CD4-positive, alpha-beta T cell (primary cell): ENCODE measurements around the gene GGTA1. TPM values are rescaled to one million over a fixed set of nuclear protein-coding genes. Genes with fewer than 3 reads are reported as not detected.

Experiments used
- ATAC-seq: fragments of 200-7000 bp; cut with Tn5 transposase; one replicate; pipeline ENCODE4 v1.10.0; 2022; ENCODE audit warnings: mild to moderate bottlenecking; ENCODE audit not compliant: poor library complexity
- CTCF ChIA-PET: fragments of 350-600 bp; sonication (Branson Sonifier 250); formaldehyde crosslinking; loops from one replicate; lab custom pipeline; 2021; ENCODE audit warnings: antibody characterized with exemption, inconsistent platforms; lab: Charles Lee
- POLR2A ChIA-PET: fragments of 350-600 bp; sonication (Branson Sonifier 250); formaldehyde crosslinking; loops from one replicate; lab custom pipeline; 2021; ENCODE audit warnings: antibody characterized with exemption, inconsistent platforms; lab: Charles Lee
- DNase-seq, 14 experiments: peaks; one replicate each; pipeline ENCODE4 v3.0.0-alpha.2; 2013 to 2020; ENCODE audit warnings: mixed read lengths in 2 of 14
- H3K27ac ChIP-seq, 2 donors: one replicate each; pipeline versions ENCODE4 v1.5.1 to v1.7.0; 2013; ENCODE audit warnings: low read length in 2 of 2, low read depth in 1 of 2, mild to moderate bottlenecking in 1 of 2
- H3K27me3 ChIP-seq, 2 experiments: 1 replicate in 1 of 2; 2 replicates in 1 of 2; pipeline versions ENCODE4 v1.6.1 to v1.7.0; 2013; ENCODE audit warnings: low read length in 2 of 2, control low read depth in 1 of 2, mild to moderate bottlenecking in 1 of 2, moderate library complexity in 1 of 2; ENCODE audit not compliant: insufficient read depth in 2 of 2, control insufficient read depth in 1 of 2
- H3K36me3 ChIP-seq: one replicate; pipeline ENCODE4 v1.6.1; 2013; ENCODE audit warnings: low read length, control low read depth; ENCODE audit not compliant: insufficient read depth
- H3K4me1 ChIP-seq: one replicate; pipeline ENCODE4 v1.6.1; 2013; ENCODE audit warnings: low read length, control low read depth; ENCODE audit not compliant: insufficient read depth
- H3K4me3 ChIP-seq: one replicate; pipeline ENCODE4 v1.5.1; 2013; ENCODE audit warnings: mild to moderate bottlenecking, low read length, moderate library complexity
- H3K9me3 ChIP-seq, 2 experiments: 1 replicate in 1 of 2; 2 replicates in 1 of 2; pipeline versions ENCODE4 v1.6.1 to v1.7.0; 2013; ENCODE audit warnings: low read length in 2 of 2, mild to moderate bottlenecking in 2 of 2, control low read depth in 1 of 2, moderate library complexity in 1 of 2; ENCODE audit not compliant: control insufficient read depth in 1 of 2, insufficient read depth in 1 of 2
- H3K27ac Mint-ChIP-seq: one replicate; pipeline ENCODE4 v1.8.0; 2020; ENCODE audit warnings: mixed read lengths
- H3K27me3 Mint-ChIP-seq: one replicate; pipeline ENCODE4 v1.8.0; 2021; ENCODE audit warnings: mixed read lengths
- H3K36me3 Mint-ChIP-seq: one replicate; pipeline ENCODE4 v1.8.0; 2021; ENCODE audit warnings: low read depth, mixed read lengths
- H3K4me1 Mint-ChIP-seq: one replicate; pipeline ENCODE4 v1.8.0; 2021; ENCODE audit warnings: low read depth, mixed read lengths
- H3K4me3 Mint-ChIP-seq: one replicate; pipeline ENCODE4 v1.8.0; 2020; ENCODE audit warnings: mild to moderate bottlenecking, mixed read lengths
- H3K9me3 Mint-ChIP-seq: one replicate; pipeline ENCODE4 v1.8.0; 2020; ENCODE audit warnings: mixed read lengths
- intact Hi-C, 2 experiments: fragments of 100-400 bp; cut with DNase I in 1 of 2; cut with micrococcal nuclease in 1 of 2; formaldehyde crosslinking; loops; one replicate each; pipeline versions ENCODE4 v1.15.1 to v1.9.0; 2023 to 2025; cut with DNase I, micrococcal nuclease
- polyA plus RNA-seq, 2 donors: library from polyadenylated mRNA; unstranded; fragments of 120-200 nt; gene quantifications; one replicate each; pipeline ENCODE4 v1.2.1, GENCODE V29; 2013
- total RNA-seq, 174 experiments: library from RNA in 2 of 174; stranded (reverse) in 2 of 174; gene quantifications; one replicate each; pipeline ENCODE4 v1.2.3 and lab custom pipeline; 2021 to 2026
- TF ChIP-seq, protein P1 (sequence below): fragments of 200-600 bp; IDR thresholded peaks from one replicate; pipeline ENCODE4 v1.8.0; 2022; ENCODE audit warnings: antibody characterized with exemption, mild to moderate bottlenecking

Gene GGTA1
- not detected for total RNA-seq
- polyA plus RNA-seq (2013, experiment 1 of 2), result 2.2 TPM
- polyA plus RNA-seq (2013, experiment 2 of 2), result 3.2 TPM
- 0 to 2.1 (median 0.08) reads per million in 172 experiments for total RNA-seq (lab: John Stamatoyannopoulos, UW)

DNA sequence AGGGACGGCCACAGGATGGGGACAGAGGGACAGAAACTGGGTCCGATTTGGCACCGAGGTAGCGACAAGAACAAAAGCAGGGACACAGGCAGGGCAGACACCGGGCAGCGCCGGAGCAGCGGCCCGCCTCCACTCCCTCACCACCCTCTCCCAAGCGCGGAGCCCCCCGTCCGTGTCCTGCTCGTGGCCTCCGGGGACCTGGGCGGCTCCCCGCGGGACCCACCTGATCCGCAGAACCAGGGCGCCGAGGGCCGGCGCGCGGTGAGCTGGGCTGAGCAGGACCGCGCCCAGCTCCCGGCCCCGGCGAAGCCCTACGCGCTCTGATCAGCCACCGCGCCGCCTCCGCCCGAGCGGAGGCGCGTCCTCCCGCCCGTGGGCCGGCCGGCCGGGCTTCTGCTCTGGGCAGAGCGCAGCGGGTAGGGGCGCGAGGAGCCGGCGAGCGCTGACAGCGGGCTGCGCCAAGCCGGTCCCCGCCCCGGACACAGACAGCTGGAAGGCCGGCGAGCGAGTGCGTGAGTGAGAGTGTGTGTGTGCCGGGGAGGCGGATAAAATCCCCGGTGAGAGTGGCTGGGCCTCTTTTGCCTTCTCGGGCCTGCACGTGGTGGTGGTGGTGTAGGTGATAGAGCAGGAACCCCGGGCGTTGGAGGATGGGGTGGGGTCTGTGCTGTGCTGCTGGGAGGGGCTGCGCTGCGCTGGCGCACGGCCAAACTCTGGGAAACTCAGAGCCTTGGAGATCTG lies at the start of gene GGTA1:
Gene GGTA1 (minus strand): TSS at position 418 of the 738 bp plus-strand sequence. CDS start 31,922 bp downstream, outside the sequence.
- POLR2A ChIA-PET, result no interaction called here
- Histone ChIP-seq H3K4me1 (peaks cover 24% of the 10 kb centered on the region), H3K36me3 (no peaks in the 10 kb centered on the region), H3K27me3 (peaks cover 35 to 56% of the 10 kb centered on the region in 2 experiments), H3K27ac (no peak within 1 kb of the TSS), H3K9me3 (peaks cover 0 to 19% of the 10 kb centered on the region in 2 experiments), H3K4me3 (peak within 1 kb of the TSS; percentile 24)
- ATAC-seq, result no peak
- CTCF ChIA-PET, result no interaction called here
- peaks cover 74% of the 10 kb centered on the region for H3K27me3 Mint-ChIP-seq
- intact Hi-C loops, result no loop called here
- peak in 3 of 14 experiments; percentile 1 to 46 (median 29) for DNase-seq
- H3K4me3 Mint-ChIP-seq, result peak within 1 kb of the TSS; percentile 74
- H3K27ac Mint-ChIP-seq, result no peak within 1 kb of the TSS
- no peaks in the 10 kb centered on the region for H3K36me3 Mint-ChIP-seq
- H3K9me3 Mint-ChIP-seq, result peaks cover 4% of the 10 kb centered on the region
- TF ChIP-seq, protein P1, sequence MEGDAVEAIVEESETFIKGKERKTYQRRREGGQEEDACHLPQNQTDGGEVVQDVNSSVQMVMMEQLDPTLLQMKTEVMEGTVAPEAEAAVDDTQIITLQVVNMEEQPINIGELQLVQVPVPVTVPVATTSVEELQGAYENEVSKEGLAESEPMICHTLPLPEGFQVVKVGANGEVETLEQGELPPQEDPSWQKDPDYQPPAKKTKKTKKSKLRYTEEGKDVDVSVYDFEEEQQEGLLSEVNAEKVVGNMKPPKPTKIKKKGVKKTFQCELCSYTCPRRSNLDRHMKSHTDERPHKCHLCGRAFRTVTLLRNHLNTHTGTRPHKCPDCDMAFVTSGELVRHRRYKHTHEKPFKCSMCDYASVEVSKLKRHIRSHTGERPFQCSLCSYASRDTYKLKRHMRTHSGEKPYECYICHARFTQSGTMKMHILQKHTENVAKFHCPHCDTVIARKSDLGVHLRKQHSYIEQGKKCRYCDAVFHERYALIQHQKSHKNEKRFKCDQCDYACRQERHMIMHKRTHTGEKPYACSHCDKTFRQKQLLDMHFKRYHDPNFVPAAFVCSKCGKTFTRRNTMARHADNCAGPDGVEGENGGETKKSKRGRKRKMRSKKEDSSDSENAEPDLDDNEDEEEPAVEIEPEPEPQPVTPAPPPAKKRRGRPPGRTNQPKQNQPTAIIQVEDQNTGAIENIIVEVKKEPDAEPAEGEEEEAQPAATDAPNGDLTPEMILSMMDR, result no peak
- H3K4me1 Mint-ChIP-seq, result peaks cover 20% of the 10 kb centered on the region

DNA sequence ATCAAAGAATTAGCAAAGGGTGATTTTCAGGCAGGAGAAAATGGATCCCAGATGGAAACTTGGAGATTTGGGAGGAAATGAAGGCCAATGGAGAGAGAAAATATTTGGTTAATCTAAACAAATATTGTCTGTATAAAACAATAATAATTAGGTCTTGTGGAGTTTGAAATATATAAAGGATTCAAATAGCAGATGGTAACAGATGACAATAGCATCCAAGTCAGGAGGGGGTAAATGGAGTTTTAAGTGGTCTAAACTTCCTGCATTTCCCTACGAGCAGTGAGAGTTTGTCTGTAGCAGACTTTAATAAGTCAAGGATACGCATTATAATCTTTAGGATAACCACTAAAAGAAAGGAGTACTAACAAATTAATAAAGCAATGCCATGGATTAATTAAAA lies 49.0 kb upstream of the GGTA1 start:
- TF ChIP-seq, protein P1, result no peak
- ATAC-seq (no peak), DNase-seq (no peak)
- Mint-ChIP-seq H3K27me3 (peaks cover 35% of the 10 kb centered on the region), H3K27ac (no peak overlapping the region), H3K4me1 (peaks cover 5% of the 10 kb centered on the region), H3K36me3 (no peaks in the 10 kb centered on the region), H3K4me3 (no peak overlapping the region), H3K9me3 (no peaks in the 10 kb centered on the region)
- intact Hi-C loops, result loop anchor here in 1 of 2 experiments (5.0 kb wide), 1 partner anchor 1264 kb away; no protein-coding TSS in a partner anchor
- Histone ChIP-seq H3K36me3 (no peaks in the 10 kb centered on the region), H3K4me3 (no peak overlapping the region), H3K27me3 (peaks cover 11 to 28% of the 10 kb centered on the region in 2 experiments), H3K27ac (no peak overlapping the region), H3K9me3 (no peaks in the 10 kb centered on the region), H3K4me1 (peaks cover 17% of the 10 kb centered on the region)
- POLR2A ChIA-PET, result no interaction called here
- CTCF ChIA-PET, result no interaction called here

DNA sequence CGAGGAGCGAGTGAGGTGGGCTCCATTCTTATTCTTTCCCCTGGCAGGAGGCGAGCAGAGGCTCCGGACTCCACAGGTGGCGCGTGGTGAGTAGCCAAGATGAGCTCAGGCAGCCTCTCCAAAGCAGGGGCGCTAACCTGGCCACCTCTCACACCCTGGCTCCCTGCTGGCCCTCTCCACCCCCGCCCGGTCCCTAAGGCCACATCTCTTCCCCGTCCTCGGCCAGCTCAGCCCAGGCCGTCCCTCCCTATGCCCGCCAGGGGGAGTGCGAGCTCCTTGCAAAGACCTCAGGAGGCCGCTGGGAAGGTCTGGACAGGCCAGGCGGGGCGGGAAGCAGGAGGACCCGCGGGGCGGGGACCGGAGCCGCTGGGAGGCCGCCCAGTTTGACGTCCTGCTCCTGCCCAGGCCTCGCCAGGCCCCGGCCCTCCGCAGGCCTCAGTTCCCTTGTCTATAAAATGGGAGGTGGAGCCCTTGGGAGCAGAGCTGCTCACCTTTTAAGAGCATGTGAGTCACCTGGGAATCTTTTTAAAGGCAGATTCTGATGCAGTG lies 46.3 kb upstream of the GGTA1 start:
- ATAC-seq, result peak; percentile 49
- no peak overlapping the region for H3K27ac ChIP-seq
- no peaks in the 10 kb centered on the region for H3K36me3 ChIP-seq
- no peak overlapping the region for H3K4me3 Mint-ChIP-seq
- H3K4me3 ChIP-seq, result no peak overlapping the region
- H3K27me3 ChIP-seq, result peaks cover 11 to 28% of the 10 kb centered on the region in 2 experiments
- ChIA-PET CTCF (interaction anchor here (0.5 to 1.3 kb wide), 2 partner anchors 65 to 447 kb away, joined by 3 read pairs; no protein-coding TSS in a partner anchor), POLR2A (no interaction called here)
- peaks cover 41% of the 10 kb centered on the region for H3K27me3 Mint-ChIP-seq
- intact Hi-C loops, result loop anchor here (1.0 to 5.0 kb wide), 2 partner anchors 446 to 1266 kb away; no protein-coding TSS in a partner anchor
- DNase-seq, result peak; percentile 27 to 78 (median 46)
- H3K36me3 Mint-ChIP-seq, result no peaks in the 10 kb centered on the region
- peaks cover 16% of the 10 kb centered on the region for H3K4me1 ChIP-seq
- no peaks in the 10 kb centered on the region for H3K9me3 ChIP-seq
- no peak overlapping the region for H3K27ac Mint-ChIP-seq
- no peaks in the 10 kb centered on the region for H3K9me3 Mint-ChIP-seq
- TF ChIP-seq, protein P1, result peak; percentile 72
- peaks cover 2% of the 10 kb centered on the region for H3K4me1 Mint-ChIP-seq
